ENCODE data around the gene RABGEF1. TPM values are rescaled to one million over a fixed set of nuclear protein-coding genes. Genes with fewer than 3 reads are reported as not detected.

The RABGEF1 gene
- total and polyA plus RNA-seq, 2 experiments from 2014 or later = 14.7 to 17.5 TPM

GRCh38 chr7:66699998-66700397, 40.5 kb upstream of the RABGEF1 start:
- H3K27me3 Mint-ChIP-seq (ENCODE audit: insufficient read depth, low read depth, poor library complexity) = peaks cover 20% of the 10 kb centered on the region
- Histone ChIP-seq H3K27ac (ENCODE audit: low read depth) (no peak overlapping the region), H3K4me3 (no peak overlapping the region), H3K4me2 (no peak overlapping the region), H3K36me3 (ENCODE audit: insufficient read depth) (no peaks in the 10 kb centered on the region), H3K79me2 (replicated peaks; ENCODE audit: insufficient read depth) (no peaks in the 10 kb centered on the region), H3K4me1 (ENCODE audit: insufficient read depth) (no peaks in the 10 kb centered on the region), H3K27me3 (ENCODE audit: insufficient read depth) (no peaks in the 10 kb centered on the region), H3F3A (replicated peaks; ENCODE audit: low read depth) (0 out of 2 replicates have a peak, but pooled peaks cover 3% of the 10 kb centered on the region), H3K9me2 (ENCODE audit: insufficient read depth) (no peaks in the 10 kb centered on the region), H2AFZ (no peak overlapping the region), H4K20me1 (replicated peaks; ENCODE audit: insufficient read depth) (no peaks in the 10 kb centered on the region)
- H3K9me3 Mint-ChIP-seq = no peaks in the 10 kb centered on the region
- DNase-seq (ENCODE audit: low spot score) = no peak
- no peak overlapping the region for H3K4me3 Mint-ChIP-seq
- no peaks in the 10 kb centered on the region; the same call in 2 of the 3 replicates for H3K4me1 Mint-ChIP-seq
- peak; percentile 37 for ATAC-seq
- no peak overlapping the region for H3K27ac Mint-ChIP-seq
- TF ChIP-seq ZNF462 (CRISPR knock-in tag; IDR thresholded peaks at IDR 0.05) = no peak
- no peak for TF ChIP-seq STAT1 (IDR thresholded peaks at IDR 0.05; ENCODE audit: unreplicated experiment)
- no peak for TF ChIP-seq NANOG (IDR thresholded peaks at IDR 0.05; ENCODE audit: borderline replicate concordance)
- no peak for TF ChIP-seq EZH2phosphoT487 (IDR thresholded peaks at IDR 0.05; ENCODE audit: unreplicated experiment)
- no peak for TF ChIP-seq ZNF114 (CRISPR knock-in tag; IDR thresholded peaks at IDR 0.05)
- no peak for TF ChIP-seq ZNF331 (CRISPR knock-in tag; IDR thresholded peaks at IDR 0.05; ENCODE audit: low read depth)
- no peak for TF ChIP-seq EZH2 (IDR thresholded peaks at IDR 0.05; ENCODE audit: low read depth, unreplicated experiment)
- no peak for TF ChIP-seq CREB1 (CRISPR knock-in tag; IDR thresholded peaks at IDR 0.05; ENCODE audit: low read depth)
- no peak for TF ChIP-seq REST (IDR thresholded peaks at IDR 0.05; ENCODE audit: unreplicated experiment)
- no peaks in the 10 kb centered on the region for H3K36me3 Mint-ChIP-seq (ENCODE audit: low read depth)
